Mesodermal cell (in vitro differentiated cells): ENCODE data around the gene KRT13.
"Not testable (repeated sequence)": the region's sequence is repeated elsewhere in the genome, so short reads cannot be mapped to it uniquely, and the experiment has no call there.

Experiments used
- H3K27ac ChIP-seq: 2 replicates; pipeline ENCODE4 v1.7.0; 2013; ENCODE audit warnings: mild to moderate bottlenecking, low read depth, low read length, moderate library complexity; ENCODE audit not compliant: severe bottlenecking
- H3K36me3 ChIP-seq: 2 replicates; pipeline ENCODE4 v1.7.1; 2013; ENCODE audit warnings: mild to moderate bottlenecking, low read length, moderate library complexity; ENCODE audit not compliant: control insufficient read depth, insufficient read depth
- H3K4me1 ChIP-seq: one replicate; pipeline ENCODE4 v1.7.1; 2013; ENCODE audit warnings: mild to moderate bottlenecking, low read length; ENCODE audit not compliant: insufficient read depth, control insufficient read depth, poor library complexity, severe bottlenecking
- H3K4me3 ChIP-seq: 2 replicates; pipeline ENCODE4 v1.7.0; 2013; ENCODE audit warnings: low read length, control low read depth, mild to moderate bottlenecking; ENCODE audit not compliant: insufficient read depth, poor library complexity, severe bottlenecking; ENCODE audit errors: extremely low read depth
- H3K9me3 ChIP-seq: 2 replicates; pipeline ENCODE4 v1.7.1; 2013; ENCODE audit warnings: mild to moderate bottlenecking, low read length, moderate library complexity; ENCODE audit not compliant: control insufficient read depth
- WGBS, 2 experiments: methylation state at CpG; one replicate each; pipeline ENCODE4 v1.1.5; 2013; ENCODE audit warnings: missing lambda C conversion rate in 2 of 2; ENCODE audit not compliant: insufficient coverage in 2 of 2; 5-methylcytosine and 5-hydroxymethylcytosine counted together

The KRT13 gene

GRCh38 chr17:41546819-41547218, 41.4 kb upstream of the KRT13 start:
- Histone ChIP-seq H3K4me1 (peaks cover 23% of the 10 kb centered on the region), H3K9me3 (peaks cover 5% of the 10 kb centered on the region), H3K27ac (no peak overlapping the region), H3K36me3 (no peaks in the 10 kb centered on the region), H3K4me3 (no peak overlapping the region)
- 96 to 100% methylated on average over 2 to 3 of the region's 3 CpGs for WGBS, 2 experiments

- H3K27ac ChIP-seq = no peak overlapping the region
- H3K36me3 ChIP-seq = no peaks in the 10 kb centered on the region
- WGBS, 2 experiments = 79 to 80% methylated on average over 7 to 13 of the region's 13 CpGs
- H3K4me1 ChIP-seq = peaks cover 28% of the 10 kb centered on the region
- peaks cover 5% of the 10 kb centered on the region for H3K9me3 ChIP-seq
- H3K4me3 ChIP-seq = no peak overlapping the region
Measured at GRCh38 chr17:41545829-41546410, 40.5 kb upstream of the KRT13 start.

GRCh38 chr17:41544935-41545334, 39.5 kb upstream of the KRT13 start:
- peaks cover 5% of the 10 kb centered on the region for H3K9me3 ChIP-seq
- H3K36me3 ChIP-seq = no peaks in the 10 kb centered on the region
- H3K4me1 ChIP-seq = peaks cover 36% of the 10 kb centered on the region
- peak overlapping the region; percentile 45 for H3K27ac ChIP-seq
- WGBS, 2 experiments = 100% methylated on average over 1 of the region's 5 CpGs
- no peak overlapping the region for H3K4me3 ChIP-seq

GRCh38 chr17:41544491-41544892, 39.1 kb upstream of the KRT13 start:
- peak overlapping the region; percentile 45 for H3K27ac ChIP-seq
- peaks cover 5% of the 10 kb centered on the region for H3K9me3 ChIP-seq
- whole genome bisulfite sequencing, 2 experiments = 30 to 60% methylated on average over 1 to 3 of the region's 5 CpGs

DNA sequence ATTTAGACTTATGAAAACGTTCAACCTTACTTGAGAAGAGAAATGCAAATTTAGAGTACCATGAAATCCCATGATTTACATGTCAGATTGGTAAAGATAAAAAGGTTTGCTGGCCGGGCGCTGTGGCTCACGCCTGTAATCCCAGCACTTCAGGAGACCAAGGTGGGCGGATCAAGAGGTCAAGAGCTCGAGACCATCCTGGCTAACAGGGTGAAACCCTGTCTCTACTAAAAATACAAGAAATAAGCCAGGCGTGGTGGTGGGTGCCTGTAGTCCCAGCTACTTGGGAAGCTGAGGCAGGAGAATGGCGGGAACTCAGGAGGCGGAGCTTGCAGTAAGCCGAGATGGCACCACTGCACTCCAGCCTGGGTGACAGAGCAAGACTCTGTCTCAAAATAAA, 37.4 kb upstream of the KRT13 start:
- not testable (repeated sequence) for H3K9me3 ChIP-seq, H3K27ac ChIP-seq, H3K36me3 ChIP-seq, H3K4me3 ChIP-seq
- H3K4me1 ChIP-seq = peaks cover 47% of the 10 kb centered on the region
- WGBS, 2 experiments = 87 to 93% methylated on average over 5 to 9 of the region's 10 CpGs

More at GRCh38 chr17:41544491-41544892, 39.1 kb upstream of the KRT13 start:
- H3K36me3 ChIP-seq = no peaks in the 10 kb centered on the region
- peaks cover 40% of the 10 kb centered on the region for H3K4me1 ChIP-seq
- no peak overlapping the region for H3K4me3 ChIP-seq

DNA sequence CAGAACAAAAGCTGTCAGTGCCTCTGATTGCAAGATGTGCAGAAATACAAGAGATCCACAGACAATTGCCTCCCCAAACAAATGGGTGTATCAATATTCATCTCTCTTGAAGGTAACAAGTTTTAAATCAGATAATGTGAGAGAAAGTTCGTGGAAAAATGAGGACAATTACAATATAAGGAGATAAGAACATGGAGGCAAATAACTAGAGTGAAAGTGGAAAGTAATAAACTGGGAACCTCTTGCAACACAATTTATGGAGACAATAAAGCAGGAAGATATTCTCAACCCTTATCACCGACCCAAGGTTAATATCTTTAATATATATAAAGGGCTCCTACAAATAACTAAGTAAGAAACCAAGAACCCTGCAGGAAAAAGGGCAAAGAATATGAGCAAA, 36.9 kb upstream of the KRT13 start:
- H3K4me1 ChIP-seq = peaks cover 47% of the 10 kb centered on the region

GRCh38 chr17:41540921-41541625, 35.7 kb upstream of the KRT13 start:
- 93 to 95% methylated on average over 9 to 10 of the region's 10 CpGs for WGBS, 2 experiments
- Histone ChIP-seq H3K4me1 (peaks cover 55% of the 10 kb centered on the region), H3K36me3 (no peaks in the 10 kb centered on the region), H3K27ac (no peak overlapping the region), H3K4me3 (no peak overlapping the region), H3K9me3 (no peaks in the 10 kb centered on the region)

More for the DNA sequence above, 36.9 kb upstream of the KRT13 start:
- no peak overlapping the region for H3K27ac ChIP-seq
- WGBS, 2 experiments = 60% methylated on average over 1 of the region's 2 CpGs; no CpG with 5 or more reads in 1 of the 2 experiments
- peaks cover 5% of the 10 kb centered on the region for H3K9me3 ChIP-seq
- H3K4me3 ChIP-seq = no peak overlapping the region
- H3K36me3 ChIP-seq = no peaks in the 10 kb centered on the region

GRCh38 chr17:41539979-41540701, 34.7 kb upstream of the KRT13 start:
- 65 to 71% methylated on average over 6 to 7 of the region's 7 CpGs for WGBS, 2 experiments
- H3K4me3 ChIP-seq = no peak overlapping the region
- no peak overlapping the region for H3K27ac ChIP-seq
- peaks cover 64% of the 10 kb centered on the region for H3K4me1 ChIP-seq
- H3K9me3 ChIP-seq = no peaks in the 10 kb centered on the region
- no peaks in the 10 kb centered on the region for H3K36me3 ChIP-seq

DNA sequence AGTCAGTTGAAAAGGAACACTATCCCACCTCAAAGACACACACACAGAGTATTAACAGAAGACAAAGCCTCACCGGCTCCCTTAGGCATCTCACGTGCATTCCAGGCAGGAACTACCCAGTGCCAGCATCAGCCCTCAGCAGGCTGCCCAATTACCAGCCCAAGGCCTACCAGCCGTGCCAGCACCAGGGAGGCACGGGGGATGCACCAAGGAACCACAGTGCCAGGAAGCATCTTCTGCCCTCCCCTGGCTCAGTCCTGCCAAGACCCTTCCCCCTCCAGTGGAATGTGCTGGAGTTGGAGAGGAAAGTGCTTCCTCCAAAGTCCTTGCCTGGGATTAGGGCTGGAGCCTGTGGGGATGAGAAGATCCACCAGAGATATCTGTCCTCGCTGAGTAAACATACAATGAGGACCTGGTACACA, 33.7 kb upstream of the KRT13 start:
- H3K9me3 ChIP-seq = no peaks in the 10 kb centered on the region
- H3K27ac ChIP-seq = peak overlapping the region; percentile 79
- 47 to 64% methylated on average over 2 of the region's 5 CpGs for WGBS, 2 experiments
- H3K4me3 ChIP-seq = no peak overlapping the region
- H3K4me1 ChIP-seq = peaks cover 55% of the 10 kb centered on the region
- H3K36me3 ChIP-seq = no peaks in the 10 kb centered on the region

GRCh38 chr17:41538565-41538991, 33.2 kb upstream of the KRT13 start:
- H3K4me1 ChIP-seq = peaks cover 55% of the 10 kb centered on the region
- H3K9me3 ChIP-seq = no peaks in the 10 kb centered on the region
- WGBS, 2 experiments = 57 to 70% methylated on average over 1 to 3 of the region's 5 CpGs
- no peak overlapping the region for H3K4me3 ChIP-seq
- H3K36me3 ChIP-seq = no peaks in the 10 kb centered on the region
- H3K27ac ChIP-seq = peak overlapping the region; percentile 79
